GM12892 (cell line): ENCODE data around the gene PLEKHA8. TPM values are rescaled to one million over a fixed set of nuclear protein-coding genes. Genes with fewer than 3 reads are reported as not detected.

Experiments
- DNase-seq: peaks from one replicate; pipeline ENCODE4 v3.0.0; 2011; ENCODE audit not compliant: insufficient read length
- FAIRE-seq: peaks from 2 replicates; lab custom pipeline; 2011; peaks lifted over from hg19 to GRCh38; lab: Jason Lieb, UNC
- POLR2A ChIP-seq: IDR thresholded peaks from 2 replicates; pipeline ENCODE4 v1.6.1; 2011; ENCODE audit warnings: low read depth, low read length, control low read depth
- POLR2AphosphoS5 ChIP-seq: IDR thresholded peaks from 2 replicates; pipeline ENCODE4 v1.6.1; 2011; ENCODE audit warnings: low read depth, low read length, control low read depth
- TAF1 ChIP-seq: IDR thresholded peaks from 2 replicates; pipeline ENCODE4 v1.6.1; 2011; ENCODE audit warnings: low read depth, mild to moderate bottlenecking, control low read depth, low read length, borderline replicate concordance
- polyA plus RNA-seq: library from polyadenylated mRNA; unstranded; fragments of >200 nt; gene quantifications from one replicate; pipeline ENCODE4 v1.2.1, GENCODE V29; 2012; ENCODE audit warnings: missing spikeins, inconsistent platforms; ENCODE audit not compliant: missing spikeins

The PLEKHA8 gene, protein sequence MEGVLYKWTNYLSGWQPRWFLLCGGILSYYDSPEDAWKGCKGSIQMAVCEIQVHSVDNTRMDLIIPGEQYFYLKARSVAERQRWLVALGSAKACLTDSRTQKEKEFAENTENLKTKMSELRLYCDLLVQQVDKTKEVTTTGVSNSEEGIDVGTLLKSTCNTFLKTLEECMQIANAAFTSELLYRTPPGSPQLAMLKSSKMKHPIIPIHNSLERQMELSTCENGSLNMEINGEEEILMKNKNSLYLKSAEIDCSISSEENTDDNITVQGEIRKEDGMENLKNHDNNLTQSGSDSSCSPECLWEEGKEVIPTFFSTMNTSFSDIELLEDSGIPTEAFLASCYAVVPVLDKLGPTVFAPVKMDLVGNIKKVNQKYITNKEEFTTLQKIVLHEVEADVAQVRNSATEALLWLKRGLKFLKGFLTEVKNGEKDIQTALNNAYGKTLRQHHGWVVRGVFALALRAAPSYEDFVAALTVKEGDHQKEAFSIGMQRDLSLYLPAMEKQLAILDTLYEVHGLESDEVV
- 6.6 TPM for polyA plus RNA-seq

DNA sequence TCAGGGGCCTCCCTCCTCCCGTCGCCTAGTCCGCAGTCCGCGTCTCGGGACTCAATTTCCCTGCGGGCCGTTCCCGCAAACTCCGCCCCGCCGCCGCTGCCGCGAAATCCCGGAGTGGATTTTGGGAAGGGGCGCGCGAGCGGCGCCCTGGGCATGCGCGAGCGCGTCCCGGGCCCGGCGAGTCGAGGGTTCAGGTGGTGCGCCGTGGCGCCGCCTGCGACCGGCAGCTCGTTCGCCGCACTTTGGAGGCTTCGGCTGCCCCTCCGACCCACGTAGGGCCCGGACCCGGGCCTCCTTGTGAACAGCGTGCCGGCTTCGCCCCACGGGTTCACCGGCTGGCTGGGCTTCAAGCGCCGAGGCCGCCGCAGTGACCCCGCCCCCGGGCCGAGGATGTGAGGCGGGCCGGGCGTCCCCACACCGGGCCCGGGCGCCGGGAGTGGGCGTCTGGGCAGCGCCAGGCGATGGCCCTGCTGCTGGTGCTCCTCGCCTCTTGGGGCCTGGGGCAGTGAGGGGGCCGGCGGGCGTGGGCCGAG is at the start of gene PLEKHA8:
Gene PLEKHA8 (plus strand): TSS at position 197 of the 533 bp plus-strand sequence. CDS start 351 bp downstream, outside the sequence.
- peak; percentile 88 for FAIRE-seq
- TF ChIP-seq POLR2AphosphoS5 (no peak), TAF1 (no peak), POLR2A (0 out of 2 replicates have a peak, but pooled peaks have one; percentile 55)
- DNase-seq, result peak; percentile 69

DNA sequence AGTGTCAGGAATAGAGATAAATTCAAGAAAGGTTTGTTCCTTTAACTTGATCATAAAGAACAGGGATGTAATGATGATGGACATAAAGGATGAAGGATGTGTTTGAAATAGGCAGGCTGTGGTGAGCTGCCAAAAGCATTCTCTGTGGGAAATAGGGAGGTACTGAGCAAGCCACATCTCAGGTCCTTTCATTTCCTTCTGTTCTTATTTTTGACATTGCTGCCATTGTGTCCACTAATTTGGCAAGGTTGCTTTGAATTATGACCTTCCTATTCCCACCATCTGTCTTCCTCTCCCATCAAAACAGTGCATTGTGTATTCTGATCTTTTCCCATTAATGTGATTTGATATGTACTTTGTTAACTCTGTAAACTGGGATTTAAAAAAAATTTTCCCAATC is 48.1 kb upstream of the PLEKHA8 start:
- no peak for TF ChIP-seq TAF1
- TF ChIP-seq POLR2A, result no peak
- TF ChIP-seq POLR2AphosphoS5, result no peak
- DNase-seq, result no peak
- FAIRE-seq, result no peak

DNA sequence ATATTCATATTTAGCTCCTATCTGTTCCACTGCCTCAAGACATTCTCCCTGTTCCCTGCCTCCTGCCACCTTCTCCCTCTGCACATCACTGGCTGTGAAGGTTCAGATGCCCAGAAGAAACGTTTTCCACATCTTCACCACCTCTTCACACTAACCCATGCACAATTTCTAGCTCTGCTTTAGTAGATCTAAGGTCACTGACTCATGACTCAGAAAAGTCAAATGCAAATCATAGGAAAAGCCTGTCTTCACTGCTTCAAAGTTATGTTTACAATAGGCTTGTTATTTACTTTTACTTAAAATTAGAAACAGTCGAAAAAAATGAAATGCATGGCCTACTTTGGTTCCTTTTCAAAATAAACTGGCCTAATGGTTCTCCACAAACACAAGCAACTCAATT is 41.1 kb upstream of the PLEKHA8 start:
- FAIRE-seq (peak; percentile 53), DNase-seq (no peak)
- TF ChIP-seq POLR2AphosphoS5, result no peak

DNA sequence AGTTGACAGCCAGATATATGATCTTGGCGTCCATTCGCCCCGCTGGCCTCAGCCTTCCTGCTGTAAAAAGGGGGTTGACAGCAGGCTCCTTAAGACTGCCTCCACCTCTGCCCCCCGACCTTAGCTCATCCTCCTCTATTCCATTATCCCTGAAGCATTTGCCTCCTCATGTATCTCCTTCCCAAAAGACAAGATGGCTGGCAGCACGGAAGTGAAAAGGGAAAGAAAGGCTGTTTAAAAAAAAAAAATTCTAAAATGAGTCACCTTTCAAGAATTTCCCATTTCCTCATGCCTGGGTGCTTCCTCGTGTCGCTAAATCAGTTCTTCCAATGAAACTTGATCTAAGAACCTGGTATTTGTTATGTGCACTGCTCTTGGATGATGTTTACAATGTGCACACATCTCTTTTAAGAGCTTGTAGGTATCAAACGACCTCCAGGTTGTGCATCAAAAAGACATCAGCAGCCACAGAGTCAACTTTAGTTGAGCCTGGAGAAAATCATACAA is 40.3 kb upstream of the PLEKHA8 start:
- TF ChIP-seq POLR2AphosphoS5 (no peak), TAF1 (no peak), POLR2A (no peak)
- FAIRE-seq (no peak), DNase-seq (no peak)

DNA sequence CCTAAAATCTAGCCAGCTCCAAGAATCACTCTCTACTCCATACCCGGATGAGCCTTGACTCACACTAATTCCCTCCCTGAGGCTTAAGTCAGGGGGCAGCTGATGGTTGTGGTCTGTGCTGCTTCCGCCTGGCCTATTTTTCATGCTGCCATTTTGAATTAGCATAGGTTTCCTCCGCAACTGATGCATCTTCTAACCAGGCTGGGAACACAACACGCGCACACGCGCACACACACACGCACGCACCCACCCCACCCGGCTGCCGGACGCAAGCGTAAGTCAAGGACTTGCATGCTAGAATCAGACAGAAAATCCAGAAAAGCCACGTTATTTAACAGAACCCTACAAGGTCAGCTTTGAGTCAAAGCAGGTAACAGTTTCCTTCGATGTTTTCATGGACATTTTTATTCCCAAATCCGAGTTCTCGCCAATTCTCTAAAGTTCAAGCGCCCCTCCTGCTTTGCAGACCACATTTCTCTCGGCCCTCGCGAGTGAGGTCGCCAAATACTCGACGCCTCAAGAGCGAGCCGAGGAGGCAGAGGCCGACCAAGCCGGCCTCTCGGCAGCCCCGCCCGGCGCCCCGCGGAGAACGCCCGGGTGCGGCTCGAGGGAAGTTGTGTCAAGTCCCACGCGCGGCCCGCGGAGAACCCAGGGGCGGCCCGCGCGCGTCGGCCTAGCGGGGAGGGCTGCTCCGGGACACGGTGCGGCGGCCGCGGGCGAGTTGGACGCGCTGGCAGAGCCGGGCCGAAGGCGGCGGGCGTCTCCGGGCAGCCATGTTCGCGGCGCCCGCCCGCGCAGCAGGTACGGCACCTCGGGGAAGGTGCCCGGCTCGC is 39.6 kb upstream of the PLEKHA8 start:
- FAIRE-seq (peak; percentile 91), DNase-seq (peak; percentile 29)
- TF ChIP-seq TAF1 (peak; percentile 57; the same call in 1 of the 2 replicates), POLR2AphosphoS5 (no peak), POLR2A (peak; percentile 39; the same call in 1 of the 2 replicates)

DNA sequence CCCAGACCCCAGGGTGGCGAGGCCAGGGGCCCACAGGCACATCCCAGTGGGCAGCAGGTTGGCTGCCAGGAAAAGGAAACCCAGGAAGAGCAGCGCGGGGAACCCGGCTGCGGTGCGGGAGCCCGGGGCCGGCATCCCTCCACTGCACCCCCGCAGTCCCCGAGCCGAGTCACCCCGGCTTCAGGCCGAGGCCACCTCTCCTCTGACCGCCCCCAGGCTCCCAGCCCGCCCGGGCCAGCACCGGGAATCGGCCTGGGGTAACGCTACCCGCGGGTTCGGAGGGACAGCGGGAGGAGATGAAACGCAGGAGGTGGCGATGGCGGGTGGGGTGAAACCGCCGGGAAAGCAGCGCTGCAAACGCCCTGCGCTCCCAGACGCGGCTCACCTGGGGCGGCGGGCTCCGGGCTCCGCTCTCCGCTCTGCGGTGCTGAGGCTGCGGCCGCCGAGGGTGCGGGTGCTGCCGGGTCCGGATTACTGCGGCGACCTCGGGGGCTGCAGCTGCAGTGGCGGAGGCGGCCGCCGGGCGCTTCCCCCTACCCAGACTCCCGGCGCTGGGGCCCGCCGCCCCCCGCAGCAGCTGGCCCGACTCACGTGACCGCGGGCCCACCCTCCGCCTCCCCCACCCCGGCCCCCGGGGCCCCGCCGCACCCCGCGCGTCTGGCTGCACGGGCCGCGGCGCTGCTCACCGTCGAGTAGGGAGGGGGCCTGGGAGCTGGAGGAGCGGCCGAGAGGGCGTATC is 38.8 kb upstream of the PLEKHA8 start, which contains the start of gene SCRN1:
Gene SCRN1 (minus strand): TSS at position 545 of the 739 bp plus-strand sequence. CDS start 20,734 bp downstream, outside the sequence.
- peak; percentile 70 for DNase-seq
- FAIRE-seq, result peak; percentile 58
- peak; percentile 48; the same call in 1 of the 2 replicates for TF ChIP-seq POLR2A
- no peak for TF ChIP-seq POLR2AphosphoS5
- 0 out of 2 replicates have a peak, but pooled peaks have one; percentile 38 for TF ChIP-seq TAF1

DNA sequence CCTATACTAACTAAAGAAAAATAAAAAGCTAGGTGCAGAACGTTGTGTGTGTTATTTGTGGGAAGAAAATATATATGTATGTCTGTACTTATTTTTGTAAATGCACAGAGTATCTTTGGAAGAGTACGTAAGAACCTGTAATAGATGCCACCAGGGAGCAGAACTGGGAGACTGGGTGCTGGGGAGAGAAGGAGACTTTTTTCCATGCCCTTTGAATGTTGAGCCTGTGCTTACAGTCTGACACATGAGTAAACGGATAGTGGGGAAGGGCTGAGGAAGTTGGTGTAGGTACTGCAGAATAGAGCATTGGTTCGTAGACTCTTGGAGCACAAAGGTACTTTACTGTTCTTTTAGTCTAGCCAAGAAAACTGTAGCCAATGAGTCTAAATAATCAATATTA is 37.3 kb upstream of the PLEKHA8 start:
- no peak for FAIRE-seq
- TF ChIP-seq POLR2A, result no peak
- no peak for TF ChIP-seq TAF1
- no peak for TF ChIP-seq POLR2AphosphoS5
- no peak for DNase-seq

DNA sequence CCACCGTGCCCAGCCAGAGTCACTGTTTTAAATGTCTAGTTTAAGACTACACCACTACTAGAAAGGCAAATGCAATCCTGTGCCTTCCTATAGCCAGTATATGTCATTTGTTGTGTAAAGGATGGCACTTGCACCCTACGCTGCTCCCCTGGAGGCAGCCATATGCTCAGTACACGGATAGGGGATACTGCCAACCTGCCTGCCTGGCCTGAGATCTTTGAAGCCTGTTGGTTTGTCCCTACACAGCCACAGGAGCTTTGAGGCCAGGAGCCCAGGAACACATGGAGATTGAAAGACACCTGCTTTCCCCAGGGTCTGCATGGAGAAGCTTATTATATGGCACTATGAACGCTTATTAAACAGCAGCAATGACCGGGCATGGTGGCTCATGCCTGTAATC is 36.3 kb upstream of the PLEKHA8 start:
- no peak for TF ChIP-seq POLR2A
- FAIRE-seq, result no peak
- no peak for DNase-seq

DNA sequence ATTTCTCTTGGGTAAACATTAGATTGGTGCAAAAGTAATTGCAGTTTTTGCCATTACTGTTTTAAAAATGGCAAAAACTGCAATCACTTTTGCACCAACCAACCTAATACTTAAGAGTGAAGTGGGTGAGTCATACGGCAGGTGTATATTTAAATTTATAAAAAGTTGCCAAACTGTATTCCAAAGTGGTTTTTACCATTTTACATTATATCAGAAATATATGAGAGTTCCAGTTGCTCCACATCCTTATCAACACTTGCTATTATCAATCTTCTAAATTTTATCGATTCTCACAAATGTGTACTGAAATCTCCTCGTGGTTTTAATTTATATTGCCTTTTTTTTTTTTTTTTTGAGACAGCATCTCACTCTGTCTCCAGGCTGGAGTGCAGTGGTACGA is 35.1 kb upstream of the PLEKHA8 start:
- FAIRE-seq, result no peak
- no peak for DNase-seq
- TF ChIP-seq POLR2AphosphoS5 (no peak), TAF1 (no peak), POLR2A (no peak)

DNA sequence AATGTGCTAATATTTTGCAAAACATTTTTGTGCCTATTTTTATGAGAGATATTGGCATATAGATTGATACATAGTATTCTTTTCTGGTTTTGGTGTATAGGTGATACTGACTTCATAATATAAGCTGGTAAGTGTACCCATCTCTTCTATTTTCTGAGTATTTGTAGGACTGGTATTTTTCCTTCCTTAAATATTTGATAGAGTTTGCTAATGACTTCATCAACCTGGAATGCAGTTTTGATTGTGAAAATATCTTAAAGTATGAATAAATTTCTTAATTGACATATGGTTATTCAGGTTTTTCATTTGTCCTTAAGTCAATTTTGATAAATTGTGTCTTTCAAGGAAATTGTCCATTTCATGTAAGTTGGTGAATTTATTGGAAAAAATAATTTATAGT is 32.6 kb upstream of the PLEKHA8 start:
- no peak for TF ChIP-seq POLR2A
- no peak for FAIRE-seq
- no peak for DNase-seq
